PC-3 (cell line): ENCODE measurements around the gene MAPKBP1.

ENCODE experiments used
- CTCF ChIP-seq: fragments of 300-600 bp; sonication (generic); conservative IDR thresholded peaks from 2 replicates; pipeline ENCODE4 v1.5.1; 2017; ENCODE audit warnings: antibody characterized with exemption, low read depth, mild to moderate bottlenecking, low read length
- EZH2 ChIP-seq: fragments of 300-600 bp; sonication (generic); IDR thresholded peaks from one replicate; pipeline ENCODE4 v1.6.1; 2017; ENCODE audit warnings: antibody characterized with exemption, mild to moderate bottlenecking, low read length; ENCODE audit not compliant: unreplicated experiment
- EZH2phosphoT487 ChIP-seq: fragments of 300-600 bp; sonication (generic); IDR thresholded peaks from 2 replicates; pipeline ENCODE4 v1.6.1; 2018; ENCODE audit warnings: mild to moderate bottlenecking, antibody characterized with exemption, low read length, borderline replicate concordance

GRCh38 chr15:41865490-41866055 is 91.3 kb downstream of the MAPKBP1 start:
- TF ChIP-seq CTCF (no peak), EZH2 (no peak), EZH2phosphoT487 (no peak)
